C4-2B (cell line): Measurements from ENCODE around the gene USP11.

Experiments
- H3K27ac ChIP-seq: fragments of 450-650 bp; 2 replicates; pipeline ENCODE4 v1.5.1; 2017
- CTCF ChIP-seq: fragments of 450-650 bp; conservative IDR thresholded peaks from 2 replicates; pipeline ENCODE4 v1.5.1; 2017; ENCODE audit warnings: mild to moderate bottlenecking
- ZFX ChIP-seq: fragments of 450-650 bp; IDR thresholded peaks from 2 replicates; pipeline ENCODE4 v1.6.1; 2017

USP11 gene

GRCh38 chrX:47198026-47198686 lies 34.7 kb upstream of the USP11 start:
- H3K27ac ChIP-seq: no peak overlapping the region
- TF ChIP-seq CTCF: no peak
- TF ChIP-seq ZFX: no peak

GRCh38 chrX:47198687-47199080 lies 34.1 kb upstream of the USP11 start:
- H3K27ac ChIP-seq: no peak overlapping the region
- TF ChIP-seq ZFX (no peak), CTCF (no peak)

GRCh38 chrX:47199286-47199685 lies 33.5 kb upstream of the USP11 start:
- TF ChIP-seq CTCF (no peak), ZFX (no peak)
- H3K27ac ChIP-seq: no peak overlapping the region

- no peak overlapping the region; the same call in 1 of the 2 replicates for H3K27ac ChIP-seq
- no peak; the same call in 1 of the 2 replicates for TF ChIP-seq CTCF
- no peak for TF ChIP-seq ZFX
Observed at GRCh38 chrX:47200385-47201150, 32.2 kb upstream of the USP11 start.

GRCh38 chrX:47201345-47201944 lies 31.4 kb upstream of the USP11 start:
- TF ChIP-seq CTCF (no peak), ZFX (no peak)
- no peak overlapping the region for H3K27ac ChIP-seq

GRCh38 chrX:47202316-47202715 lies 30.5 kb upstream of the USP11 start:
- no peak overlapping the region for H3K27ac ChIP-seq
- TF ChIP-seq ZFX (no peak), CTCF (no peak)

GRCh38 chrX:47202877-47203276 lies 29.9 kb upstream of the USP11 start:
- H3K27ac ChIP-seq: no peak overlapping the region
- TF ChIP-seq ZFX (no peak), CTCF (no peak)
